GM19397 (cell line): ENCODE results near the gene LSM7.
"Not testable (repeated sequence)": the region's sequence is repeated elsewhere in the genome, so short reads cannot be mapped to it uniquely, and the experiment has no call there.

Experiments used
- ATAC-seq: cut with Tn5 transposase; IDR thresholded peaks from one replicate; pipeline ENCODE4 v1.9.1; 2021; ENCODE audit warnings: mild to moderate bottlenecking, moderate library complexity; ENCODE audit not compliant: unreplicated experiment

The LSM7 gene

DNA sequence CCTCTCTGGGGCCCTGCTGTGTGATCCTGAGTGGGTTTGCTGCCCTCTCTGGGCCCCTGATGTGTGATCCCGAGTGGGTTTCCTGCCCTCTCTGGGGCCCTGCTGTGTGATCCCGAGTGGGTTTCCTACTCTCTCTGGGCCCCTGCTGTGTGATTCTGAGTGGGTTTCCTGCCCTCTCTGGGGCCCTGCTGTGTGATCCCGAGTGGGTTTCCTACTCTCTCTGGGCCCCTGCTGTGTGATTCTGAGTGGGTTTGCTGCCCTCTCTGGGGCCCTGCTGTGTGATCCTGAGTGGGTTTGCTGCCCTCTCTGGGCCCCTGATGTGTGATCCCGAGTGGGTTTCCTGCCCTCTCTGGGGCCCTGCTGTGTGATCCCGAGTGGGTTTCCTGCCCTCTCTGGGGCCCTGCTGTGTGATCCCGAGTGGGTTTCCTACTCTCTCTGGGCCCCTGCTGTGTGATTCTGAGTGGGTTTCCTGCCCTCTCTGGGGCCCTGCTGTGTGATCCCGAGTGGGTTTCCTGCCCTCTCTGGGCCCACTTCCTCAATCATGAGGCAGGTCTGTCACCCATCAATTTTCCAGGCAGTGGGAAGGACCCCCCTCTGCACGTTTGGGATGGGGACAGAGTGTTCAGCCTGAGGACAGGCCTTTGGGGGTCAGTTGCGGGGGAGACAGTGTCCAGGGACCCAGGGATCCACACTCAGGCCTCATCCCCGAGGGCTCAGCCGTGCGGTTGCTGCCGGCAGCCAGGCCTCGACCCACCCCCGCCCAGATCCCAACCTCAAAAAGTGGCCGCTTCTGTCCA, 46.9 kb downstream of the LSM7 start:
- ATAC-seq: not testable (repeated sequence)

- no peak for ATAC-seq
These were observed 47.6 kb downstream of the LSM7 start for GRCh38 chr19:2280633-2281264.

DNA sequence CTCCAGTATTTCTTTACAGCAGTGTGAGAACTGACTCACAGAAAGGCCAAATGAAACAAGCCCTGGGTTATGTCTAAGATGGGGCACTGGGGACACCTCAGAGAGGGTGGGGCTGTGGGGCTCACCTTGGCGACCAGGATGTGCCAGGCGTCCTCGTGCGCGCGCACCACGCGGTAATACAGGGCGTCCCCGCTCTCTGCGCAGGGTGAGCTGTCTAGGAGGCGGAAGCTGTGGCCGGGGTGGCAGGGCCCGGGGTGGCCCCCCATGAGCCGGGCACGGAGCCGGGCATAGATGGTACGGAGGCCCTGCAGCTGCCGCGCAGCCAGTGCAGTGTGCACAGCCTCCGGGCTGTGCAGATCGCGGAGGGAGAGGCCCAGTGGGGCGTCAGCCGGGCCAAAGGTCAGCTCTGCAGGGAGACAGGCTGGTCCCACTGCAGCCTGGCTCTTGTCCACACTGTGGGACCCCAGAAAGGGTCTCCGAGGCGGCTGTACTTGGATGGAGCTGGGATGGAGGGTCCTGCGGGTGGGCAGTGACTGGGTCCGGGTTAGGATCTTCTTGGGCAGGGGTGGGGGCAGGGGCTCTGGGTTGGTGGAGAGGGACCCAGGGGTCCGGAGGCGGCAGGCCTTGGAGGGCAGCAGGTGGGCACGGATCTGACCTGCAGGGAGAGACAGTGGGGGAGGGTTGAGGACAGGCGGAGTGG, 49.8 kb downstream of the LSM7 start:
- no peak for ATAC-seq

DNA sequence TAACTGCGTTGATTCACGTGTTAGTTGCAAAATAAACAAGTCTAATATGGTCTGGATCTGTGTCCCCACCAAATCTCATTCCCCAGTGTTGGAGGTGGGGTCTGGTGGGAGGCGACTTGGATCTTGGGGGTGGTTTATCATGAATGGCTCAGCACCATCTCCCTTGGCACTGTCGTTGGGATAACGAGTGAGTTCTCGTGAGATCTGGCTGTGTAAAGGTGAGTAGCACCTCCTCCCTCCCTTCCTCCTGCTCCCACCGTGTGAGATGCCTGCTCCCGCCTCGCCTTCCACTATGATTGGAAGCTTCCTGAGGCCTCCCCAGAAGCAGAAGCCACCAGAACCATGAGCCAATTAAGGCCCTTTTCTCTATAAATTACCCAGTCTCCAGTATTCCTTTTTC, 51.2 kb downstream of the LSM7 start:
- ATAC-seq: no peak

DNA sequence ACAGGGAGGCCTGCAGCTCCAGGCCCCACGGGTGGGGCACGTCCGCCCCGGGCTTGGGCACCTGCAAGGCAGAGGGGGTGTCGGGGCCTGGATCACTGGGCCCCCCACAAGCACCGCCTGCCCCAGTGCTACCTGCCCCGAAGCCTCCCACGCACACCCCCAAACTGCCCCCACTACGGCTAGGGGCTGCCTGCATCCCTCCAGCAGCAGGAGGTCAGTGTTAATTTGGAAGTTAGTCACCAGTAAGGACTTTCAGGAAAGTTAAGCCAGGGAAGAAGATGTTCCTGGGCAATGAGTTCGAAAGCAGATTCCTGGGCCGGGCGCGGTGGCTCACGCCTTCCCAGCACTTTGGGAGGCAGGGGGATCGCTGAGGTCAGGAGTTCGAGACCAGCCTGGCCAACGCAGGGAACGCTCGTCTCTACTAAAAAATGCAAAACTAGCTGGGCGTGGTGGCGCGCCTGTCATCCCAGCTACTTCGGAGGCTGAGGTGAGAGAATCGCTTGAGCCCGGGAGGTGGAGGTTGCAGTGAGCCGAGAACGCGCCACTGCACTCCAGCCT, 51.9 kb downstream of the LSM7 start:
- ATAC-seq: no peak

GRCh38 chr19:2275588-2276428, 52.6 kb downstream of the LSM7 start:
- ATAC-seq: no peak

GRCh38 chr19:2274931-2275535, 53.4 kb downstream of the LSM7 start:
- ATAC-seq: no peak

GRCh38 chr19:2274185-2274711, 54.1 kb downstream of the LSM7 start:
- no peak for ATAC-seq

DNA sequence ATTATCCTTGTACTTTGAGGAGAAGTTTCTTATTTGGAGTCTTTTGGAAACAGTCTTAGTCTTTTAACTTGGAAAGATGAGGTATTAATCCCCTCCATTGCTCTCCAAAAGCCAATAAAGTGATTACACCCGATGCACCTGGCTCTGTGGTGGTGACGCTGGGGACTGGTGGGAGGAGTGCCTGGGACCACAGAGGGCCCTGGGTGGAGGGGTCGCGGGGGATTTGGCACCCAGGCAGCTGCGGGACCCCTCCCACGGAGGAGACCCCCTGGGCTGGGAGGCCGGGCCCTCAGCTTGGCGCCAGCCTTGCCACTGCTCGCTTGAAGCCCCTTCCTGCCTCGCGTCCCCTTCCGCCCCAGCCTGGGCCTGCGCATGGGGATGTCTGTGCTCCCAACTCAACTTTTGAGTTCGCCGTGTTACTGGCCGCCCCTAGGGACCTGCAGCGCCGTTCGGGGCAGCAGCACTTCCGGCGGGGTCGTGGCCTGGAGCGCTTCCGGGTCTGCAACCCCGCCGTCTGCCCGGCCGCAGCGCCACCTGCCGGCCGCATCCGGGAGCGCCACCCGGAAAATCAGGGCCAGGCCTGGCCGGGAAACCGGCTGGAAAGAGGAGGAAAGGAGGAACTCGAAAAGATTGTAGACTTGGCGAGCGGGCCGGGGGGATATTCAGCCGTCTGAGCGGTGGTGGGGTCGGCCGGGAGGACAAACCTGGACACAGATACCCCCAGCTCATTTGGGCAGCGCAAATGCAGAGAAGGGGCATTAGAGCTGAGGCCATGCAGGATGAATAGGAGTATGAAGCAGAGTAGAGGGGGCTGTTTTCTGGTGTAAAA, 54.8 kb downstream of the LSM7 start:
- ATAC-seq: no peak
